NCI-H82 treated with DMSO at 0.1 percent for 48 hours (cell line): ENCODE results near the gene TBC1D22B.

Experiments
- DNase-seq: peaks from one replicate; lab custom pipeline; 2025; ENCODE audit not compliant: unreplicated experiment; lab: John Stamatoyannopoulos, UW

The TBC1D22B gene

GRCh38 chr6:37239950-37240713 is 17.4 kb upstream of the TBC1D22B start:
- no peak for DNase-seq

GRCh38 chr6:37241131-37241530 is 16.4 kb upstream of the TBC1D22B start:
- no peak for DNase-seq

GRCh38 chr6:37241775-37242428 is 15.7 kb upstream of the TBC1D22B start:
- no peak for DNase-seq

GRCh38 chr6:37242429-37243052 is 15.0 kb upstream of the TBC1D22B start:
- DNase-seq = no peak

- no peak for DNase-seq
Measured at GRCh38 chr6:37243131-37243815, 14.3 kb upstream of the TBC1D22B start.

GRCh38 chr6:37243816-37244370 is 13.7 kb upstream of the TBC1D22B start:
- DNase-seq = no peak

GRCh38 chr6:37244430-37245310 is 12.9 kb upstream of the TBC1D22B start:
- no peak for DNase-seq

GRCh38 chr6:37251211-37251780 is 6.3 kb upstream of the TBC1D22B start:
- DNase-seq = no peak

- no peak for DNase-seq
Measured at GRCh38 chr6:37253486-37254007, 4.0 kb upstream of the TBC1D22B start.

- DNase-seq = no peak
Measured at GRCh38 chr6:37254881-37255280, 2.7 kb upstream of the TBC1D22B start.

- DNase-seq = no peak
Measured at GRCh38 chr6:37256692-37257319, 766 bp upstream of the TBC1D22B start.

GRCh38 chr6:37257320-37257633 is 295 bp upstream of the TBC1D22B start:
- DNase-seq = no peak

GRCh38 chr6:37258405-37259105 is 983 bp downstream of the TBC1D22B start:
- no peak for DNase-seq

GRCh38 chr6:37259191-37259590 is 1.6 kb downstream of the TBC1D22B start:
- no peak for DNase-seq

- DNase-seq = no peak
Measured at GRCh38 chr6:37260040-37260439, 2.5 kb downstream of the TBC1D22B start.

GRCh38 chr6:37260444-37260843 is 2.9 kb downstream of the TBC1D22B start:
- no peak for DNase-seq

GRCh38 chr6:37261198-37261597 is 3.6 kb downstream of the TBC1D22B start:
- DNase-seq = no peak

GRCh38 chr6:37262446-37263026 is 5.0 kb downstream of the TBC1D22B start:
- no peak for DNase-seq
